Breast epithelium (tissue), 3 donors: ENCODE data around the gene CADM2.

Experiments used
- POLR2A ChIP-seq: fragments of 450-650 bp; IDR thresholded peaks from one replicate; pipeline ENCODE4 v1.6.1; 2016; ENCODE audit warnings: antibody characterized with exemption, mild to moderate bottlenecking, moderate library complexity
- POLR2AphosphoS5 ChIP-seq, 3 donors: sonication (generic); formaldehyde crosslinking; IDR thresholded peaks; one replicate each; pipeline ENCODE4 v1.6.1; 2017; ENCODE audit warnings: antibody characterized with exemption in 3 of 3
- TF ChIP-seq, protein P1 (sequence below), 3 donors: fragments of 450-650 bp; IDR thresholded peaks; one replicate each; pipeline ENCODE4 v1.5.1; 2016 to 2017; ENCODE audit warnings: antibody characterized with exemption in 3 of 3, mild to moderate bottlenecking in 3 of 3, moderate library complexity in 3 of 3

DNA sequence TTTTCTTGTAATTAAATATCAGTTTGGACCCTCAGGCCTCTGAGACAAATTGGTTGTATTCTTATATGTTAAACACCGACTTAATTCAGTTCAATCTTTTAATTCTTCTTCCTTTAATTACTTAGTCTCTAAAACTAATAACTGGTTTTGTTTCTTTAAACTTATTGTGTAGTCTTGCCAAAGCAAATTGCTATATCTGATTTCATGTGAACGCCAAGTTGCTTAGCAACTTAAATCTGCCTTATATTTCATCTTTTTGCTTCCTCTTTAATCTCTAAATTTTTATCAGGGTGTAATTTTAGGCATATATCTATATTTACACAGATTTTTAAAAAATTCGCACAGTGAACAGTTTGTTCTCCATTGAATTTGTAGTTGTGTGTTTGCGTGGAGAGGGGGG is 82.2 kb downstream of the CADM2 start:
- TF ChIP-seq, protein P1, sequence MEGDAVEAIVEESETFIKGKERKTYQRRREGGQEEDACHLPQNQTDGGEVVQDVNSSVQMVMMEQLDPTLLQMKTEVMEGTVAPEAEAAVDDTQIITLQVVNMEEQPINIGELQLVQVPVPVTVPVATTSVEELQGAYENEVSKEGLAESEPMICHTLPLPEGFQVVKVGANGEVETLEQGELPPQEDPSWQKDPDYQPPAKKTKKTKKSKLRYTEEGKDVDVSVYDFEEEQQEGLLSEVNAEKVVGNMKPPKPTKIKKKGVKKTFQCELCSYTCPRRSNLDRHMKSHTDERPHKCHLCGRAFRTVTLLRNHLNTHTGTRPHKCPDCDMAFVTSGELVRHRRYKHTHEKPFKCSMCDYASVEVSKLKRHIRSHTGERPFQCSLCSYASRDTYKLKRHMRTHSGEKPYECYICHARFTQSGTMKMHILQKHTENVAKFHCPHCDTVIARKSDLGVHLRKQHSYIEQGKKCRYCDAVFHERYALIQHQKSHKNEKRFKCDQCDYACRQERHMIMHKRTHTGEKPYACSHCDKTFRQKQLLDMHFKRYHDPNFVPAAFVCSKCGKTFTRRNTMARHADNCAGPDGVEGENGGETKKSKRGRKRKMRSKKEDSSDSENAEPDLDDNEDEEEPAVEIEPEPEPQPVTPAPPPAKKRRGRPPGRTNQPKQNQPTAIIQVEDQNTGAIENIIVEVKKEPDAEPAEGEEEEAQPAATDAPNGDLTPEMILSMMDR (IDR thresholded peaks at IDR 0.05): no peak
- no peak for TF ChIP-seq POLR2AphosphoS5 (IDR thresholded peaks at IDR 0.05)
- no peak for TF ChIP-seq POLR2A
